HEK293 (cell line): ENCODE results near the gene MXRA8.

Experiments
- GLIS2 ChIP-seq: fragments of 450-650 bp; formaldehyde crosslinking; IDR thresholded peaks from 2 replicates; pipeline ENCODE4 v1.5.1; 2016; ENCODE audit warnings: missing biosample characterization, missing genetic modification characterization
- INSM2 ChIP-seq: fragments of 450-650 bp; formaldehyde crosslinking; IDR thresholded peaks from 2 replicates; pipeline ENCODE4 v1.5.1; 2016; ENCODE audit warnings: missing biosample characterization, missing genetic modification characterization
- KLF16 ChIP-seq: fragments of 450-650 bp; formaldehyde crosslinking; IDR thresholded peaks from 2 replicates; pipeline ENCODE4 v1.5.1; 2017; ENCODE audit warnings: missing biosample characterization, missing genetic modification characterization
- KLF7 ChIP-seq: fragments of 450-650 bp; formaldehyde crosslinking; IDR thresholded peaks from 2 replicates; pipeline ENCODE4 v1.5.1; 2016; ENCODE audit warnings: missing biosample characterization, missing genetic modification characterization, borderline replicate concordance
- KLF9 ChIP-seq: fragments of 450-650 bp; formaldehyde crosslinking; IDR thresholded peaks from 2 replicates; pipeline ENCODE4 v1.5.1; 2016; ENCODE audit warnings: missing biosample characterization, missing genetic modification characterization, low read depth
- RBAK ChIP-seq: fragments of 450-650 bp; formaldehyde crosslinking; IDR thresholded peaks from 2 replicates; pipeline ENCODE4 v1.5.1; 2016; ENCODE audit warnings: missing biosample characterization, missing genetic modification characterization
- REST ChIP-seq: fragments of 450-650 bp; formaldehyde crosslinking; IDR thresholded peaks from 2 replicates; pipeline ENCODE4 v1.5.1; 2016; ENCODE audit warnings: missing biosample characterization, missing genetic modification characterization
- SP3 ChIP-seq: fragments of 450-650 bp; formaldehyde crosslinking; IDR thresholded peaks from 2 replicates; pipeline ENCODE4 v1.5.1; 2016; ENCODE audit warnings: missing biosample characterization, missing genetic modification characterization
- SP7 ChIP-seq: fragments of 450-650 bp; formaldehyde crosslinking; IDR thresholded peaks from 2 replicates; pipeline ENCODE4 v1.5.1; 2016; ENCODE audit warnings: missing biosample characterization, missing genetic modification characterization
- TSHZ1 ChIP-seq: fragments of 450-650 bp; formaldehyde crosslinking; IDR thresholded peaks from 2 replicates; pipeline ENCODE4 v1.5.1; 2016; ENCODE audit warnings: missing biosample characterization, missing genetic modification characterization, borderline replicate concordance
- YY1 ChIP-seq: fragments of 450-650 bp; formaldehyde crosslinking; IDR thresholded peaks from 2 replicates; pipeline ENCODE4 v1.5.1; 2018; ENCODE audit warnings: missing biosample characterization, missing genetic modification characterization
- ZBTB1 ChIP-seq: fragments of 450-650 bp; formaldehyde crosslinking; IDR thresholded peaks from 2 replicates; pipeline ENCODE4 v1.5.1; 2016; ENCODE audit warnings: missing biosample characterization, missing genetic modification characterization
- ZBTB17 ChIP-seq: fragments of 450-650 bp; formaldehyde crosslinking; IDR thresholded peaks from 2 replicates; pipeline ENCODE4 v1.5.1; 2016; ENCODE audit warnings: missing biosample characterization, missing genetic modification characterization
- ZBTB8A ChIP-seq: fragments of 450-650 bp; formaldehyde crosslinking; IDR thresholded peaks from 2 replicates; pipeline ENCODE4 v1.5.1; 2016; ENCODE audit warnings: missing biosample characterization, missing genetic modification characterization
- ZFHX2 ChIP-seq: fragments of 450-650 bp; formaldehyde crosslinking; conservative IDR thresholded peaks from 2 replicates; pipeline ENCODE4 v1.5.1; 2016; ENCODE audit warnings: missing biosample characterization, missing genetic modification characterization
- ZIC2 ChIP-seq: fragments of 450-650 bp; formaldehyde crosslinking; IDR thresholded peaks from 2 replicates; pipeline ENCODE4 v1.5.1; 2016; ENCODE audit warnings: missing biosample characterization, missing genetic modification characterization
- ZNF132 ChIP-seq: fragments of 450-650 bp; formaldehyde crosslinking; IDR thresholded peaks from 2 replicates; pipeline ENCODE4 v1.5.1; 2017; ENCODE audit warnings: missing biosample characterization, missing genetic modification characterization, borderline replicate concordance
- ZNF221 ChIP-seq: fragments of 450-650 bp; formaldehyde crosslinking; IDR thresholded peaks from 2 replicates; pipeline ENCODE4 v1.5.1; 2017; ENCODE audit warnings: missing biosample characterization, missing genetic modification characterization, borderline replicate concordance
- ZNF48 ChIP-seq: fragments of 450-650 bp; formaldehyde crosslinking; IDR thresholded peaks from 2 replicates; pipeline ENCODE4 v1.5.1; 2016; ENCODE audit warnings: missing biosample characterization, missing genetic modification characterization
- ZNF501 ChIP-seq: fragments of 450-650 bp; formaldehyde crosslinking; IDR thresholded peaks from 2 replicates; pipeline ENCODE4 v1.5.1; 2016; ENCODE audit warnings: missing biosample characterization, missing genetic modification characterization
- ZNF513 ChIP-seq: fragments of 450-650 bp; IDR thresholded peaks from 2 replicates; pipeline ENCODE4 v1.5.1; 2018; ENCODE audit warnings: missing biosample characterization, missing genetic modification characterization
- ZNF521 ChIP-seq: fragments of 450-650 bp; formaldehyde crosslinking; IDR thresholded peaks from 2 replicates; pipeline ENCODE4 v1.5.1; 2017; ENCODE audit warnings: missing biosample characterization, mild to moderate bottlenecking, missing genetic modification characterization
- ZNF571 ChIP-seq: fragments of 450-650 bp; formaldehyde crosslinking; IDR thresholded peaks from 2 replicates; pipeline ENCODE4 v1.5.0; 2017; ENCODE audit warnings: missing biosample characterization, missing genetic modification characterization
- ZNF585B ChIP-seq: fragments of 450-650 bp; formaldehyde crosslinking; IDR thresholded peaks from 2 replicates; pipeline ENCODE4 v1.5.1; 2016; ENCODE audit warnings: missing biosample characterization, missing genetic modification characterization
- ZNF701 ChIP-seq: fragments of 450-650 bp; formaldehyde crosslinking; IDR thresholded peaks from 2 replicates; pipeline ENCODE4 v1.5.1; 2016; ENCODE audit warnings: missing biosample characterization, missing genetic modification characterization
- ZNF777 ChIP-seq: fragments of 450-650 bp; formaldehyde crosslinking; IDR thresholded peaks from 2 replicates; pipeline ENCODE4 v1.5.1; 2017; ENCODE audit warnings: missing biosample characterization, missing genetic modification characterization, borderline replicate concordance
- ZNF792 ChIP-seq: fragments of 450-650 bp; formaldehyde crosslinking; IDR thresholded peaks from 2 replicates; pipeline ENCODE4 v1.5.1; 2016; ENCODE audit warnings: missing biosample characterization, missing genetic modification characterization
- ZSCAN30 ChIP-seq: fragments of 450-650 bp; IDR thresholded peaks from 2 replicates; pipeline ENCODE4 v1.5.1; 2018; ENCODE audit warnings: missing biosample characterization, mild to moderate bottlenecking, missing genetic modification characterization, moderate library complexity
- ZSCAN4 ChIP-seq: fragments of 450-650 bp; formaldehyde crosslinking; IDR thresholded peaks from 2 replicates; pipeline ENCODE4 v1.5.1; 2017; ENCODE audit warnings: missing biosample characterization, missing genetic modification characterization
- ZXDB ChIP-seq: fragments of 450-650 bp; formaldehyde crosslinking; IDR thresholded peaks from 2 replicates; pipeline ENCODE4 v1.5.1; 2016; ENCODE audit warnings: missing biosample characterization, missing genetic modification characterization

Gene MXRA8

GRCh38 chr1:1307261-1307922, 51.0 kb downstream of the MXRA8 start (continued):
- TF ChIP-seq RBAK (tag by site-specific recombination) (no peak), ZSCAN4 (tag by site-specific recombination) (no peak), ZNF132 (tag by site-specific recombination) (no peak), TSHZ1 (tag by site-specific recombination) (no peak), ZBTB1 (tag by site-specific recombination) (no peak), ZNF792 (tag by site-specific recombination) (no peak), SP3 (tag by site-specific recombination) (peak; percentile 54), ZIC2 (tag by site-specific recombination) (no peak), ZNF221 (no peak), SP7 (tag by site-specific recombination) (no peak), KLF7 (peak; percentile 43; the same call in 1 of the 2 replicates), KLF16 (tag by site-specific recombination) (0 out of 2 replicates have a peak, but pooled peaks have one; percentile 26), ZFHX2 (tag by site-specific recombination) (peak; percentile 95), YY1 (0 out of 2 replicates have a peak, but pooled peaks have one; percentile 15), ZBTB17 (tag by site-specific recombination) (no peak), ZXDB (no peak), INSM2 (tag by site-specific recombination) (no peak; the same call in 1 of the 2 replicates), ZSCAN30 (tag by site-specific recombination) (no peak), ZNF513 (tag by site-specific recombination) (no peak), ZNF521 (tag by site-specific recombination) (no peak), KLF9 (0 out of 2 replicates have a peak, but pooled peaks have one; percentile 23), GLIS2 (tag by site-specific recombination) (peak; percentile 48; the same call in 1 of the 2 replicates), ZNF701 (tag by site-specific recombination) (no peak), ZNF501 (tag by site-specific recombination) (no peak), ZNF777 (tag by site-specific recombination) (no peak), ZNF585B (no peak), ZNF48 (no peak), ZNF571 (no peak), REST (no peak), ZBTB8A (peak; percentile 19; the same call in 1 of the 2 replicates)
